Effector CD8-positive, alpha-beta T cell (primary cell): ENCODE results near the gene MED12L.
"Not testable (repeated sequence)": the region's sequence is repeated elsewhere in the genome, so short reads cannot be mapped to it uniquely, and the experiment has no call there.

Source experiments
- DNase-seq: peaks from one replicate; lab custom pipeline; 2025; lab: John Stamatoyannopoulos, UW

The MED12L gene

GRCh38 chr3:151144016-151144415 lies 58.6 kb downstream of the MED12L start:
- DNase-seq = no peak

GRCh38 chr3:151144760-151145159 lies 59.3 kb downstream of the MED12L start:
- DNase-seq = no peak

- DNase-seq = no peak
These were observed 60.2 kb downstream of the MED12L start for GRCh38 chr3:151145713-151146070.

- DNase-seq = peak; percentile 12
These were observed 60.7 kb downstream of the MED12L start for GRCh38 chr3:151146071-151146730.

GRCh38 chr3:151146731-151147091 lies 61.2 kb downstream of the MED12L start:
- DNase-seq = no peak

- no peak for DNase-seq
These were observed 61.8 kb downstream of the MED12L start for GRCh38 chr3:151147299-151147698.

- DNase-seq = no peak
These were observed 67.1 kb downstream of the MED12L start for GRCh38 chr3:151152455-151153079.

- DNase-seq = no peak
These were observed 69.1 kb downstream of the MED12L start for GRCh38 chr3:151154566-151154965.

- DNase-seq = no peak
These were observed 70.1 kb downstream of the MED12L start for GRCh38 chr3:151155409-151156128.

- DNase-seq = no peak
These were observed 71.3 kb downstream of the MED12L start for GRCh38 chr3:151156618-151157216.

- no peak for DNase-seq
These were observed 74.3 kb downstream of the MED12L start for GRCh38 chr3:151159806-151160205.

- no peak for DNase-seq
These were observed 79.8 kb downstream of the MED12L start for GRCh38 chr3:151165226-151165625.

- DNase-seq = no peak
These were observed 80.7 kb downstream of the MED12L start for GRCh38 chr3:151166161-151166560.

- peak; percentile 71 for DNase-seq
These were observed 83.0 kb downstream of the MED12L start for GRCh38 chr3:151168269-151169094.

GRCh38 chr3:151169262-151169947 lies 83.9 kb downstream of the MED12L start:
- no peak for DNase-seq

- not testable (repeated sequence) for DNase-seq
These were observed 84.7 kb downstream of the MED12L start for GRCh38 chr3:151169948-151170679.

- DNase-seq = no peak
These were observed 85.8 kb downstream of the MED12L start for GRCh38 chr3:151171145-151171757.

- no peak for DNase-seq
These were observed 88.9 kb downstream of the MED12L start for GRCh38 chr3:151174351-151174750.

GRCh38 chr3:151175952-151176351 lies 90.5 kb downstream of the MED12L start:
- DNase-seq = no peak

GRCh38 chr3:151178208-151178845 lies 92.9 kb downstream of the MED12L start:
- no peak for DNase-seq
